Calu3 (cell line): ENCODE data around the gene CCSER1. TPM values are rescaled to one million over a fixed set of nuclear protein-coding genes. Genes with fewer than 3 reads are reported as not detected.
"Not testable (repeated sequence)": the region's sequence is repeated elsewhere in the genome, so short reads cannot be mapped to it uniquely, and the experiment has no call there.

Source experiments
- BruUV-seq: library from RNA; stranded (reverse); fragments of 400-500 nt; replicated peaks from 2 replicates; lab custom pipeline; 2021; lab: Mats Ljungman, UMichigan
- CTCF ChIA-PET: fragments of 300-600 bp; sonication (Branson Sonifier 250); formaldehyde crosslinking; loops from one replicate; lab custom pipeline; 2022; ENCODE audit warnings: antibody characterized with exemption; lab: Charles Lee
- DNase-seq: peaks from one replicate; pipeline ENCODE4 v3.0.0; 2022
- H3K27ac Mint-ChIP-seq: one replicate; pipeline ENCODE4 v1.8.0; 2022; ENCODE audit warnings: mixed read lengths; ENCODE audit not compliant: unreplicated experiment
- H3K27me3 Mint-ChIP-seq: one replicate; pipeline ENCODE4 v1.8.0; 2022; ENCODE audit warnings: mixed read lengths; ENCODE audit not compliant: unreplicated experiment
- H3K36me3 Mint-ChIP-seq: one replicate; pipeline ENCODE4 v1.8.0; 2022; ENCODE audit warnings: mild to moderate bottlenecking, moderate library complexity, mixed read lengths; ENCODE audit not compliant: insufficient read depth, unreplicated experiment
- H3K4me1 Mint-ChIP-seq: one replicate; pipeline ENCODE4 v1.8.0; 2022; ENCODE audit warnings: mild to moderate bottlenecking, low read depth, mixed read lengths; ENCODE audit not compliant: unreplicated experiment
- H3K4me3 Mint-ChIP-seq: one replicate; pipeline ENCODE4 v1.8.0; 2022; ENCODE audit warnings: mild to moderate bottlenecking, low read depth, moderate library complexity, mixed read lengths; ENCODE audit not compliant: unreplicated experiment
- H3K9me3 Mint-ChIP-seq: one replicate; pipeline ENCODE4 v1.8.0; 2022; ENCODE audit warnings: low read depth, mixed read lengths; ENCODE audit not compliant: unreplicated experiment
- intact Hi-C: fragments of 100-400 bp; cut with micrococcal nuclease; formaldehyde crosslinking; loops from one replicate; pipeline ENCODE4 v1.10.0; 2022; ENCODE audit not compliant: unreplicated experiment
- total RNA-seq: library from RNA; stranded (reverse); gene quantifications from 2 replicates; pipeline ENCODE4 v1.2.3, GENCODE V29; 2022
- TF ChIP-seq, protein P1 (sequence below): fragments of 200-600 bp; IDR thresholded peaks from one replicate; pipeline ENCODE4 v1.8.0; 2022; ENCODE audit warnings: antibody characterized with exemption; ENCODE audit not compliant: unreplicated experiment

The CCSER1 gene
- total RNA-seq, 1 experiment from 2014 or later, result 6.2 TPM

DNA sequence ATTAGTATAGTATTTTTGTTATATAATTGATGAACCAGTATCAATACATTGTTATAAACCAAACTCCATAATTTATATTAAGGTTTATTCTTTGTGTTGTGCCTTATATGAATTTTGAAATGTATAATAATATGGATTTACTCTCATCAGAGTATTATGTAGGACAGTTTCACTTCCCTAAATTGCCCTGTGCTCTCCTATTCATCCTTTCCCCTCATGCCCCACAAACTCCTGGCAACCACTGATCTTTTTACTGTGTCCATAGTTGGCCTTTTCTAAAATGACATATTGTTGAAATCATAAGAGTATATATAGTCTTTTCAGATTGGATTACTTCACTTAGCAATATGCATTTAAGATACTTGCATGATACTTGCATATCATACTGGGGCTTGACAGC is 1218.4 kb downstream of the CCSER1 start:
- no peaks in the 10 kb centered on the region for H3K27me3 Mint-ChIP-seq
- H3K4me3 Mint-ChIP-seq, result no peak overlapping the region
- no peak overlapping the region for H3K27ac Mint-ChIP-seq
- H3K4me1 Mint-ChIP-seq, result no peaks in the 10 kb centered on the region
- H3K36me3 Mint-ChIP-seq, result no peaks in the 10 kb centered on the region
- TF ChIP-seq, protein P1, sequence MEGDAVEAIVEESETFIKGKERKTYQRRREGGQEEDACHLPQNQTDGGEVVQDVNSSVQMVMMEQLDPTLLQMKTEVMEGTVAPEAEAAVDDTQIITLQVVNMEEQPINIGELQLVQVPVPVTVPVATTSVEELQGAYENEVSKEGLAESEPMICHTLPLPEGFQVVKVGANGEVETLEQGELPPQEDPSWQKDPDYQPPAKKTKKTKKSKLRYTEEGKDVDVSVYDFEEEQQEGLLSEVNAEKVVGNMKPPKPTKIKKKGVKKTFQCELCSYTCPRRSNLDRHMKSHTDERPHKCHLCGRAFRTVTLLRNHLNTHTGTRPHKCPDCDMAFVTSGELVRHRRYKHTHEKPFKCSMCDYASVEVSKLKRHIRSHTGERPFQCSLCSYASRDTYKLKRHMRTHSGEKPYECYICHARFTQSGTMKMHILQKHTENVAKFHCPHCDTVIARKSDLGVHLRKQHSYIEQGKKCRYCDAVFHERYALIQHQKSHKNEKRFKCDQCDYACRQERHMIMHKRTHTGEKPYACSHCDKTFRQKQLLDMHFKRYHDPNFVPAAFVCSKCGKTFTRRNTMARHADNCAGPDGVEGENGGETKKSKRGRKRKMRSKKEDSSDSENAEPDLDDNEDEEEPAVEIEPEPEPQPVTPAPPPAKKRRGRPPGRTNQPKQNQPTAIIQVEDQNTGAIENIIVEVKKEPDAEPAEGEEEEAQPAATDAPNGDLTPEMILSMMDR, result no peak
- no peaks in the 10 kb centered on the region for H3K9me3 Mint-ChIP-seq
- intact Hi-C loops, result no loop called here
- DNase-seq, result no peak
- BruUV-seq, result no TSS peak
- CTCF ChIA-PET, result no interaction called here

DNA sequence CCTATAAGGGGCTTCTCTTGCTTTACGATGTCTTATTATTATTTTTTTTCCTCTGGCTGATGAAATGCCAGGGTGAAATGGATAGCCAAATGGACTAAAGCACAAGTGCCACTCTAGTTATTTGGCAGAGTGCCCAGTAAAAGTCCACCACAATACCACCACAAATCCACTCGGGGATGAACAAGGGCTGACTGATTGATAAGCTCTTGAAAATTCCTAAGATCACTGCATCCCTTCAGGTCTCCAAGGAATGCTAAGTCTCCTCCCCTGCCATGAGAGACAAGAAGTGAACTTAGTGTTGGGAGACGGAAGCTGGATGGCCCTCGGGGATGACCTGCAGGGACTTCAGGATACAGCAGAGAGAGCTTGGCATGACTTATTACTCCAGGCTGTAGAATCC is 1229.3 kb downstream of the CCSER1 start:
- BruUV-seq, H3K27me3 Mint-ChIP-seq, H3K9me3 Mint-ChIP-seq, CTCF ChIA-PET, DNase-seq: not testable (repeated sequence)
- intact Hi-C loops, result loop anchor here (5.0 kb wide), 1 partner anchor 99 kb away; no protein-coding TSS in a partner anchor
- Mint-ChIP-seq H3K4me1 (peaks cover 21% of the 10 kb centered on the region), H3K36me3 (peaks cover 18% of the 10 kb centered on the region), H3K4me3 (peak overlapping the region; percentile 58), H3K27ac (peak overlapping the region; percentile 58)

DNA sequence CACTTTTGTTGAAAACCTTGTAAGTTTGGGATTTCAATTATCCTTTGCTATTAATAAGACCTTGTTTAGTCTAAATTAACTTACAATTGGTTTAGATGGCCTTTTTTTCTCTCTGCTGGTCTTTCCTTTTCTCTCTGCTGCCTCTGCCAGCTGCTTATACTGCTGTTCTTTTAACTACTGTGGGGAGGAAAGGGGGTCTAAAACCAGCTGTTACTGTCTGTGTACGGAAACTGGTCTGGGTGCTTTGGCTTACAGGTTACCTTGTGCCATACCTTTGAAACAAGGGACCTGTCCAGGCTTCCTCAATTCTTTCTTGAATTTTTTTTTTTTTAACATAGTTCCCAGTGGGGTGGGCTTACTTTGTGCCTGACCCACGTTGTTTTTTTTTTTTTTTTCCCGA is 1230.8 kb downstream of the CCSER1 start:
- not testable (repeated sequence) for H3K9me3 Mint-ChIP-seq, DNase-seq, BruUV-seq, H3K27me3 Mint-ChIP-seq
- CTCF ChIA-PET, result interaction anchor here (0.6 kb wide), 1 partner anchor 40 kb away, joined by 3 read pairs; no protein-coding TSS in a partner anchor
- intact Hi-C loops, result loop anchor here (5.0 kb wide), 1 partner anchor 101 kb away; no protein-coding TSS in a partner anchor
- Mint-ChIP-seq H3K4me3 (peak overlapping the region; percentile 95), H3K36me3 (peaks cover 18% of the 10 kb centered on the region), H3K27ac (peak overlapping the region; percentile 100), H3K4me1 (peaks cover 28% of the 10 kb centered on the region)

DNA sequence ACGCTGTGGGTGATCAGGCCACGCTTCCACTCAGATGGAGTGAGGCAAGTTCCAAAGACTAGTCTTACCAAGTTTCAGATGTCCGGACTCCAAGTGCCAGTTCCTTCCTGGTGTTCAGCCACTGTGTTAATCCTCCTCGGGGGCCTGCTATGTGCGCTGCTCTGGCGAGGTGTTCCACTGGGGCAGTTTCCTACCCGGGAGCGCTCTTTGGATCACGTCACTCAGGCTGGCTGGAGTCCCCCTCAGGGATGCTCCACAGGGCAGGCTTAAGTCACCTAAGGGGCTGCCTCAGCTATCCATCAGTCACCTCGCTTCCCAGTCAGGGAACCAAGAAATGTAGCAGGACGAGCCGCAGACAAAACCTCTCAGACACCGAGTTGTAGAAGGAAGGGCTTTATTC is 1231.4 kb downstream of the CCSER1 start:
- DNase-seq, result peak; percentile 51
- Mint-ChIP-seq H3K27ac (peak overlapping the region; percentile 100), H3K4me3 (peak overlapping the region; percentile 95), H3K4me1 (peaks cover 28% of the 10 kb centered on the region), H3K36me3 (peaks cover 18% of the 10 kb centered on the region)
- BruUV-seq, H3K9me3 Mint-ChIP-seq, H3K27me3 Mint-ChIP-seq: not testable (repeated sequence)
- CTCF ChIA-PET, result interaction anchor here (0.6 kb wide), 1 partner anchor 84 kb away, joined by 3 read pairs; no protein-coding TSS in a partner anchor
- intact Hi-C loops, result loop anchor here (5.0 kb wide), 1 partner anchor 101 kb away; no protein-coding TSS in a partner anchor

DNA sequence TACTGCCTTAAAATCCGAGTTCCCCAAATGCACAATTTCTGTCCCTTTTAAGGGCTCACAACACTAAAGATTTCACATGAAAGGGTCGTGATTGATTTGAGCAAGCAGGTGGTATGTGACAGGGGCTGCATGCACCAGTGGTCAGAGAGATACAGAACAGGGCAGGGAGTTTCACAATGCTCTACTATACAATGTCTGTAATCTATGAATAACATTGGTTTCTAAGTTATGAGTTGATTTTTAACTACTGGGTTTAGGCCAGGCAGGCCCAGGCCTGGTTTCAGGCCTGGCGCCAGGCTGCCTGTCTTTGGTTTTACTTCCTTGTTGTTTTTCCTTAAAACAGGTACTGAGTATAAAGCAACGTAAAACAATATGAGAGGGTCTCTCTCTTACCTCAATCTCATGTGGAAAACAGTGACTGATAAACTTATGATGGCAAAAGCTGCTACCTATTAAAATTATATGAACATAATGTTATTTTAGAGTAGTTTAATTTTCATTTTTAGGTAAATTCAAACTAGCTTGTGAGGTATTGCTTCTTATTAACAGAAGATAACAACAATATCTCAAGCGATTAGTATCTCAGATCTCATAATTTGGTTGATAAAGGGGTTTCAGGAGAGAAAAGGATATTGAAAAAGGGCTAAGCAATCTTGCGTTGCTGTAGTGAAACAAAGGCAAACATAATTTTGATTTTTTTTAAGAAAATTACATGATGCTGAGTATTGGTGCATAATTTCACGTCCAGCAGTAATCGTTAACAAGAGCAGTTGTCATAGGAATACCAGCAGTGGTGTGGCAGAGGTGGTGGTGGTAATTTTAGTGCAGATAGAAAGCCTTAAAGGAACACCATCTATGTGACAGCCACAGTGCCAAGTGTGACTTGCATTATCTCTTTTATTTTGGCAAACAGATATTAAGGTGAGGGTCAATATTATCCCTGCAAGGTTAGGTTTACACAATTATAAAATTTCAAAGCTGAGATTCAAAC is 1232.1 kb downstream of the CCSER1 start:
- no peaks in the 10 kb centered on the region for H3K27me3 Mint-ChIP-seq
- CTCF ChIA-PET, result interaction anchor here (0.6 kb wide), 1 partner anchor 85 kb away, joined by 3 read pairs; no protein-coding TSS in a partner anchor
- H3K9me3 Mint-ChIP-seq, result no peaks in the 10 kb centered on the region
- TF ChIP-seq, protein P1, result no peak
- peak overlapping the region; percentile 95 for H3K4me3 Mint-ChIP-seq
- peaks cover 18% of the 10 kb centered on the region for H3K36me3 Mint-ChIP-seq
- peaks cover 28% of the 10 kb centered on the region for H3K4me1 Mint-ChIP-seq
- intact Hi-C loops, result loop anchor here (5.0 to 10.0 kb wide), 2 partner anchors 102 to 145 kb away; no protein-coding TSS in a partner anchor
- peak; percentile 41 for DNase-seq
- H3K27ac Mint-ChIP-seq, result peak overlapping the region; percentile 100
- BruUV-seq, result no TSS peak
